Measurements from ENCODE around the gene SF3B3. TPM values are rescaled to one million over a fixed set of nuclear protein-coding genes. Genes with fewer than 3 reads are reported as not detected.

Gene SF3B3
- total and polyA plus RNA-seq, 10 of the 15 experiments (the other 5 are each of a cell fraction or from before 2014, with no cell fraction given): 134 to 453 (median 215) TPM

- RAD21 ChIA-PET (ENCODE audit: unreplicated experiment): no interaction called here
- FAIRE-seq (no peak), ATAC-seq (no peak), DNase-seq (ENCODE audit: low read depth, low spot score) (no peak)
- H3K36me3 ChIP-seq (ENCODE audit: control insufficient read depth in 2 of 2, insufficient read depth in 2 of 2, low read length in 1 of 2): no peaks in the 10 kb centered on the region
- in situ Hi-C loops (cut with MboI): no loop called here
- intact Hi-C loops (cut with micrococcal nuclease; ENCODE audit: unreplicated experiment): loop anchor here (10.0 kb wide), 1 partner anchor 181 kb away; no protein-coding TSS in a partner anchor
- no peak overlapping the region for H3K9ac ChIP-seq (ENCODE audit: control insufficient read depth, insufficient read depth, low read length)
- BruUV-seq (replicated peaks): no TSS peak
- H2AFZ ChIP-seq (ENCODE audit: control insufficient read depth, low read depth, low read length): no peak overlapping the region
- no peaks in the 10 kb centered on the region for H3K4me1 ChIP-seq (ENCODE audit: control insufficient read depth, insufficient read depth, low read length)
- peaks cover 0 to 1% of the 10 kb centered on the region in 2 experiments; a peak in 2 of 4 replicates for H3K27me3 ChIP-seq (replicated peaks in 1 of 2; ENCODE audit: control insufficient read depth in 2 of 2, insufficient read depth in 2 of 2, low read length in 1 of 2)
- 0% methylated on average over 1 of the region's 1 CpG for WGBS (ENCODE audit: insufficient coverage, insufficient replicate concordance, low lambda C conversion rate, missing lambda C conversion rate)
- no peak overlapping the region for H3K27ac ChIP-seq (ENCODE audit: control insufficient read depth, insufficient read depth)
- POLR2A ChIA-PET: interaction anchor here (1.0 kb wide), 1 partner anchor 9 kb away, joined by 3 read pairs; no protein-coding TSS in a partner anchor
- no peak for TF ChIP-seq IKZF2 (IDR thresholded peaks at IDR 0.05)
- TF ChIP-seq USF2 (IDR thresholded peaks at IDR 0.05; ENCODE audit: borderline replicate concordance, low read depth, low read length): no peak
- no peaks in the 10 kb centered on the region for H3K79me2 ChIP-seq (ENCODE audit: control insufficient read depth, insufficient read depth, low read length)
- H3K4me3 ChIP-seq: no peak overlapping the region
- no peaks in the 10 kb centered on the region for H4K20me1 ChIP-seq (ENCODE audit: control insufficient read depth, insufficient read depth)
- SMC1A ChIA-PET (ENCODE audit: uncharacterized antibody, unreplicated experiment): no interaction called here
- H3K9me3 ChIP-seq (replicated peaks; ENCODE audit: control insufficient read depth, insufficient read depth, low read length): no peaks in the 10 kb centered on the region
- H3K4me2 ChIP-seq (ENCODE audit: control insufficient read depth, insufficient read depth): no peak overlapping the region
- CTCF ChIA-PET: interaction anchor here (0.6 kb wide), 1 partner anchor 932 kb away, joined by 4 read pairs; no protein-coding TSS in a partner anchor
These were observed 69.9 kb downstream of the SF3B3 start for GRCh38 chr16:70593544-70593943.

GRCh38 chr16:70594569-70594968 is 71.0 kb downstream of the SF3B3 start:
- SMC1A ChIA-PET (ENCODE audit: uncharacterized antibody, unreplicated experiment): no interaction called here
- no TSS peak for BruUV-seq (replicated peaks)
- no peak for TF ChIP-seq SIN3A (IDR thresholded peaks at IDR 0.05; ENCODE audit: low read depth, low read length)
- no peak for TF ChIP-seq ZNF207 (IDR thresholded peaks at IDR 0.05; ENCODE audit: borderline replicate concordance)
- no peak for TF ChIP-seq YY1 (IDR thresholded peaks at IDR 0.05; ENCODE audit: low read depth, low read length)
- TF ChIP-seq ATF7 (IDR thresholded peaks at IDR 0.05; ENCODE audit: low read depth): no peak
- TF ChIP-seq ZBED1 (IDR thresholded peaks at IDR 0.05; ENCODE audit: borderline replicate concordance): no peak
- no peak for TF ChIP-seq ZBTB33 (IDR thresholded peaks at IDR 0.05)
- no peak for TF ChIP-seq GATAD2B (conservative IDR thresholded peaks at IDR 0.05; ENCODE audit: low read depth)
- no peak for TF ChIP-seq IRF4 (IDR thresholded peaks at IDR 0.05; ENCODE audit: low read depth, low read length)
- TF ChIP-seq PML (IDR thresholded peaks at IDR 0.05; ENCODE audit: low read length): no peak
- no peak for TF ChIP-seq TCF7 (IDR thresholded peaks at IDR 0.05; ENCODE audit: borderline replicate concordance)
- no peak for TF ChIP-seq E2F4 (IDR thresholded peaks at IDR 0.05; ENCODE audit: low read depth, low read length)
- TF ChIP-seq RAD51 (IDR thresholded peaks at IDR 0.05): no peak
- no peak for TF ChIP-seq HDAC2 (IDR thresholded peaks at IDR 0.05)

More at GRCh38 chr16:70594569-70594968, 71.0 kb downstream of the SF3B3 start:
- Histone ChIP-seq H3K4me3 (no peak overlapping the region), H3K27ac (ENCODE audit: control insufficient read depth, insufficient read depth) (no peak overlapping the region), H2AFZ (ENCODE audit: control insufficient read depth, low read depth, low read length) (no peak overlapping the region), H3K36me3 (ENCODE audit: control insufficient read depth in 2 of 2, insufficient read depth in 2 of 2, low read length in 1 of 2) (no peaks in the 10 kb centered on the region), H3K27me3 (replicated peaks in 1 of 2; ENCODE audit: control insufficient read depth in 2 of 2, insufficient read depth in 2 of 2, low read length in 1 of 2) (peaks cover 0 to 1% of the 10 kb centered on the region in 2 experiments; a peak in 2 of 4 replicates), H3K9me3 (replicated peaks; ENCODE audit: control insufficient read depth, insufficient read depth, low read length) (no peaks in the 10 kb centered on the region), H3K4me2 (ENCODE audit: control insufficient read depth, insufficient read depth) (no peak overlapping the region), H3K79me2 (ENCODE audit: control insufficient read depth, insufficient read depth, low read length) (no peaks in the 10 kb centered on the region), H3K4me1 (ENCODE audit: control insufficient read depth, insufficient read depth, low read length) (no peaks in the 10 kb centered on the region), H4K20me1 (ENCODE audit: control insufficient read depth, insufficient read depth) (no peaks in the 10 kb centered on the region), H3K9ac (ENCODE audit: control insufficient read depth, insufficient read depth, low read length) (no peak overlapping the region)
- intact Hi-C loops (cut with micrococcal nuclease; ENCODE audit: unreplicated experiment) (loop anchor here (10.0 kb wide), 1 partner anchor 180 kb away; no protein-coding TSS in a partner anchor), in situ Hi-C loops (cut with MboI) (no loop called here)
- POLR2A ChIA-PET: interaction anchor here (0.6 kb wide), 1 partner anchor 158 kb away, joined by 4 read pairs; no protein-coding TSS in a partner anchor
- ATAC-seq (no peak), DNase-seq (ENCODE audit: low read depth, low spot score) (no peak), FAIRE-seq (no peak)
- CTCF ChIA-PET: no interaction called here
- RAD21 ChIA-PET (ENCODE audit: unreplicated experiment): no interaction called here

Measured in GM12878 (cell line).